GM12873 (cell line): Measurements from ENCODE around the gene FAM118A.

Source experiments
- TF ChIP-seq, protein P1 (sequence below): IDR thresholded peaks from 2 replicates; pipeline ENCODE4 v1.5.1; 2012; ENCODE audit warnings: low read depth, mild to moderate bottlenecking, moderate library complexity, low read length, control low read depth; ENCODE audit not compliant: insufficient read depth; ENCODE audit errors: missing control alignments

FAM118A gene

GRCh38 chr22:45298934-45299505, 10.7 kb upstream of the FAM118A start:
- TF ChIP-seq, protein P1, sequence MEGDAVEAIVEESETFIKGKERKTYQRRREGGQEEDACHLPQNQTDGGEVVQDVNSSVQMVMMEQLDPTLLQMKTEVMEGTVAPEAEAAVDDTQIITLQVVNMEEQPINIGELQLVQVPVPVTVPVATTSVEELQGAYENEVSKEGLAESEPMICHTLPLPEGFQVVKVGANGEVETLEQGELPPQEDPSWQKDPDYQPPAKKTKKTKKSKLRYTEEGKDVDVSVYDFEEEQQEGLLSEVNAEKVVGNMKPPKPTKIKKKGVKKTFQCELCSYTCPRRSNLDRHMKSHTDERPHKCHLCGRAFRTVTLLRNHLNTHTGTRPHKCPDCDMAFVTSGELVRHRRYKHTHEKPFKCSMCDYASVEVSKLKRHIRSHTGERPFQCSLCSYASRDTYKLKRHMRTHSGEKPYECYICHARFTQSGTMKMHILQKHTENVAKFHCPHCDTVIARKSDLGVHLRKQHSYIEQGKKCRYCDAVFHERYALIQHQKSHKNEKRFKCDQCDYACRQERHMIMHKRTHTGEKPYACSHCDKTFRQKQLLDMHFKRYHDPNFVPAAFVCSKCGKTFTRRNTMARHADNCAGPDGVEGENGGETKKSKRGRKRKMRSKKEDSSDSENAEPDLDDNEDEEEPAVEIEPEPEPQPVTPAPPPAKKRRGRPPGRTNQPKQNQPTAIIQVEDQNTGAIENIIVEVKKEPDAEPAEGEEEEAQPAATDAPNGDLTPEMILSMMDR, result no peak

DNA sequence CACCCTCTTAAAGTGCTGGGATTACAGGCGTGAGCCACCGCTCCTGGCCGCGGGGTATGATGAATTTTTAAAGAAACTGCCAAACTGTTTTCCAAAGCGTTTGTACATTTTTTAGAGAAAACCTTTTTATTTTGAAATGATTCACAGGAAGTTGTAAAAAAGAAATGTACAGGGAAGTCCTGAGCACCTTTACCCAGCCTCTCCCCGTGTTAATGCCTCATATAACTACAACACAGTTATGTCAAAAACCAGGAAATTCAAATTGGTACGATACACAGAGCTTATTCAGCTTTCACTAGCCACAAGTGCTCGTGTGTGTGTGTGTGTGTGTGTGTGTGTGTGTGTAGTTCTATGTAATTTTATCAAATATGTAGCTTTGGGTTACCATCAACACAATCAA, 7.0 kb upstream of the FAM118A start:
- TF ChIP-seq, protein P1, result no peak

- TF ChIP-seq, protein P1, result no peak
Observed at GRCh38 chr22:45303181-45303580, 6.6 kb upstream of the FAM118A start.

- TF ChIP-seq, protein P1, result no peak
Observed at GRCh38 chr22:45304971-45305370, 4.8 kb upstream of the FAM118A start.

DNA sequence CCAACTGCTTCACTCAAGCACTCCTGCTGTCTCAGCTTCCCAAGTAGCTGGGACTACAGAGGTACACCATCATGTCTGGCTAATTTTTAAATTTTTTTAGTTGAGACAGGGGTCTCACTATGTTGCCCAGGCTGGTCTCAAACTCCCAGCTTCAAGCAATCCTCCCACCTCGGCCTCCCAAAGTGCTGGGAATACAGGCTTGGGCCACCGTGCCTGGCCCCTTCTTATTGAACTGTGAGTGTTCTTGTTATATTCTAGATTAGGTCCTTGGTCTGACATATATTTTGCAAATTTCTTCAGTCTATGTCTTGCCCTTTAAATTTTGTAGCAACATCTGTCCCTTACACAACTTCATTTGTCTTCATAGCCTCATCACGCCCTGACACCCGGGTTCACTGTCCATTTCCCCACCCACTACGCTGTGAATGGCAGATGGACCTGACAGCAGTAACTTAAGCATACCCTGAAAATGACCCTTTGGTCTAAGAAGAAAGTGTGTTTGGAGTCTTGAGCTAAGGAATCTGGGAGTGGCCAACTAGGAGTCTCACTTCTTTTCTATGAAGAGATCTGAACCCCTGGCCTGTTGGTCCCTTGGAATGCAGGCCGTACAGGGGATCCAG, 4.2 kb upstream of the FAM118A start:
- TF ChIP-seq, protein P1, result no peak

DNA sequence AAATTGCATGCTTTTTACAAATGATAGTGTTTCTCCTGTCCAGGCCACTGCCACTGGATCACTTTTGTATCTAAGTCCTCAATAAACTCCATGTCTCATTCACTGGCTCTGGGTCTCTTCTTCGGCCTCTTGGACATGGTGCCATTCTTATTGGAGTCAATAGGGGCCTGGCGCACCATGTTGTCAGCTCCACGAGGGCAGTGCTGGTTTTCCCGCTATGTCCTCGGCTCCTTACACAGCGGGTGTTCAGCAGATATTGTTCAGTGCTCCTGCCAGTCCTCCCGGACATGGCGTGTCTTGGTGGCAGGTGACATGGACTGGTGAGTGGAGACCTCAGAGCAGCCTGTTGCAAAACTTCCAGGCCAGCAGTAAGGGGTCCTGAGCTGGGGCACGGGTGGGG, 3.6 kb upstream of the FAM118A start:
- TF ChIP-seq, protein P1, result no peak

GRCh38 chr22:45308391-45308956, 1.3 kb upstream of the FAM118A start:
- TF ChIP-seq, protein P1, result no peak
